Mesenchymal stem cell (in vitro differentiated cells and primary cell): Measurements from ENCODE around the gene UBXN10.
"Not testable (repeated sequence)": the region's sequence is repeated elsewhere in the genome, so short reads cannot be mapped to it uniquely, and the experiment has no call there.

Experiments used
- DNase-seq: peaks from one replicate; pipeline ENCODE4 v3.0.0-alpha.2; 2013
- H2AFZ ChIP-seq: one replicate; pipeline ENCODE4 v1.6.1; 2013; ENCODE audit warnings: low read depth, mild to moderate bottlenecking, control low read depth, inconsistent platforms, low read length, moderate library complexity
- H2AK5ac ChIP-seq: 2 replicates; pipeline ENCODE4 v1.6.1; 2013; ENCODE audit warnings: low read length, moderate library complexity, mild to moderate bottlenecking, inconsistent platforms; ENCODE audit not compliant: severe bottlenecking
- H2BK120ac ChIP-seq: one replicate; pipeline ENCODE4 v1.6.1; 2013; ENCODE audit warnings: low read depth, mild to moderate bottlenecking, inconsistent platforms, low read length, moderate library complexity
- H2BK12ac ChIP-seq, 2 experiments: one replicate each; pipeline ENCODE4 v1.6.1; 2013; ENCODE audit warnings: inconsistent platforms in 2 of 2, low read length in 2 of 2, mild to moderate bottlenecking in 2 of 2, moderate library complexity in 2 of 2, control low read depth in 1 of 2
- H2BK15ac ChIP-seq: one replicate; pipeline ENCODE4 v1.6.1; 2013; ENCODE audit warnings: mild to moderate bottlenecking, low read depth, inconsistent platforms; ENCODE audit not compliant: poor library complexity, severe bottlenecking
- H2BK5ac ChIP-seq: 2 replicates; pipeline ENCODE4 v1.6.1; 2013; ENCODE audit warnings: low read depth, mild to moderate bottlenecking, low read length, control low read depth, inconsistent platforms; ENCODE audit not compliant: poor library complexity, severe bottlenecking
- H3K14ac ChIP-seq, 2 experiments: one replicate each; pipeline ENCODE4 v1.6.1; 2013; ENCODE audit warnings: inconsistent platforms in 2 of 2, low read length in 2 of 2, control low read depth in 1 of 2, mild to moderate bottlenecking in 1 of 2, moderate library complexity in 1 of 2
- H3K18ac ChIP-seq, 2 experiments: one replicate each; pipeline ENCODE4 v1.6.1; 2013; ENCODE audit warnings: inconsistent platforms in 2 of 2, low read length in 2 of 2, control low read depth in 1 of 2, low read depth in 1 of 2, mild to moderate bottlenecking in 1 of 2
- H3K23ac ChIP-seq, 2 experiments: one replicate each; pipeline ENCODE4 v1.6.1; 2013; ENCODE audit warnings: inconsistent platforms in 2 of 2, low read length in 2 of 2, mild to moderate bottlenecking in 2 of 2, moderate library complexity in 2 of 2, control low read depth in 1 of 2
- H3K27ac ChIP-seq: 2 replicates; pipeline ENCODE4 v1.5.1; 2013; ENCODE audit warnings: mild to moderate bottlenecking, moderate library complexity, low read length, control low read depth, inconsistent platforms; ENCODE audit not compliant: poor library complexity, severe bottlenecking
- H3K27me3 ChIP-seq, 2 experiments: 2 replicates each; pipeline versions ENCODE4 v1.6.1 to v1.7.0; 2013; ENCODE audit warnings: low read length in 2 of 2, mild to moderate bottlenecking in 2 of 2, moderate library complexity in 2 of 2, control low read depth in 1 of 2, inconsistent platforms in 1 of 2; ENCODE audit not compliant: control insufficient read depth in 1 of 2, insufficient read depth in 1 of 2
- H3K36me3 ChIP-seq, 2 experiments: 2 replicates each; pipeline versions ENCODE4 v1.6.1 to v1.7.0; 2013; ENCODE audit warnings: low read length in 2 of 2, control low read depth in 1 of 2, inconsistent platforms in 1 of 2, low read depth in 1 of 2, mild to moderate bottlenecking in 1 of 2; ENCODE audit not compliant: insufficient read depth in 2 of 2, control insufficient read depth in 1 of 2
- H3K4ac ChIP-seq, 2 experiments: one replicate each; pipeline ENCODE4 v1.6.1; 2013; ENCODE audit warnings: inconsistent platforms in 2 of 2, low read length in 2 of 2, mild to moderate bottlenecking in 2 of 2, moderate library complexity in 2 of 2, control low read depth in 1 of 2, low read depth in 1 of 2
- H3K4me1 ChIP-seq: 2 replicates; pipeline ENCODE4 v1.6.1; 2013; ENCODE audit warnings: low read depth, low read length, control low read depth; ENCODE audit not compliant: control insufficient read depth, insufficient read depth
- H3K4me2 ChIP-seq: 2 replicates; pipeline ENCODE4 v1.6.1; 2013; ENCODE audit warnings: low read length, mild to moderate bottlenecking, inconsistent platforms; ENCODE audit not compliant: poor library complexity, severe bottlenecking
- H3K4me3 ChIP-seq, 2 experiments: 2 replicates each; pipeline versions ENCODE4 v1.5.1 to v1.7.0; 2013; ENCODE audit warnings: low read length in 2 of 2, mild to moderate bottlenecking in 2 of 2, control low read depth in 1 of 2, low read depth in 1 of 2; ENCODE audit not compliant: insufficient read depth in 1 of 2
- H3K79me1 ChIP-seq: replicated peaks from 2 replicates; pipeline ENCODE4 v1.6.1; 2013; ENCODE audit warnings: mild to moderate bottlenecking, control low read depth, low read length, inconsistent platforms; ENCODE audit not compliant: poor library complexity, severe bottlenecking
- H3K9ac ChIP-seq: 2 replicates; pipeline ENCODE4 v1.7.0; 2013; ENCODE audit warnings: mild to moderate bottlenecking, low read length, moderate library complexity
- H3K9me3 ChIP-seq: 2 replicates; pipeline ENCODE4 v1.7.0; 2013; ENCODE audit warnings: mild to moderate bottlenecking, low read length; ENCODE audit not compliant: control insufficient read depth
- H4K8ac ChIP-seq: one replicate; pipeline ENCODE4 v1.6.1; 2013; ENCODE audit warnings: inconsistent platforms, mild to moderate bottlenecking, low read length, moderate library complexity
- H4K91ac ChIP-seq: one replicate; pipeline ENCODE4 v1.6.1; 2013; ENCODE audit warnings: mild to moderate bottlenecking, low read length, inconsistent platforms
- WGBS: methylation state at CpG from one replicate; pipeline ENCODE4 v1.1.7; 2013; ENCODE audit warnings: mixed read lengths; 5-methylcytosine and 5-hydroxymethylcytosine counted together

The UBXN10 gene

DNA sequence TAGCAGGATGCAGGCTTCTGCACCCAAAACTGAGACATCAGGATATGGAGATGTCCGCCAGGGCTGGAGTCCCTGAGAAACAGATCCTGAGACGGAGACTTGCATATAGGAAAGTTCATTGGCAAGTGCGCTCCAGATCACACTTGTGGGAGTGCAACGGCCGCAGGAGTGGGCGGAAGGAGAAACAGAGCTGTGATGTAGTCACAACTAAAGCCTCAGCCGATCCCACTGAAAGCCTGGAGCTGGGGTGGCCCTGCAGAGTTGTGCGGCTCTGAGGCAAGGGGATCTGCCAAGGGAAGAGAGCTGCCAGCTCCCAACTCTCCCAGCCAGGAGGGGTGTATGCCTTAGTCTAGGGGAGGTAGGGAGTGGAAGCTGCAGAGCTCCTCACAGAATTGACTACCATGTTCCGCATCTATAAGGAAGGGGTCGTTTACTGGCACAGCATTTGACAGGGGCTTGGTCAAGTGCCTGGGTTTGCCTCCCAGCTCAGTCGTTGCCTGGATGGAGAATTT, 42.5 kb downstream of the UBXN10 start:
- Histone ChIP-seq H4K91ac (no peak overlapping the region), H2BK12ac (no peak overlapping the region), H2AK5ac (no peak overlapping the region), H3K4ac (no peak overlapping the region), H3K23ac (no peak overlapping the region), H3K9ac (no peak overlapping the region), H3K18ac (no peak overlapping the region), H3K14ac (no peak overlapping the region), H3K79me1 (no peaks in the 10 kb centered on the region), H3K4me1 (no peaks in the 10 kb centered on the region), H3K27me3 (peaks cover 54 to 80% of the 10 kb centered on the region in 2 experiments), H3K4me3 (no peak overlapping the region), H2BK15ac (no peak overlapping the region), H3K36me3 (no peaks in the 10 kb centered on the region), H3K9me3 (no peaks in the 10 kb centered on the region), H2BK5ac (no peak overlapping the region), H3K4me2 (no peak overlapping the region), H2BK120ac (no peak overlapping the region), H4K8ac (no peak overlapping the region), H3K27ac (no peak overlapping the region), H2AFZ (no peak overlapping the region)
- no peak for DNase-seq
- 96% methylated on average over 10 of the region's 11 CpGs for WGBS

DNA sequence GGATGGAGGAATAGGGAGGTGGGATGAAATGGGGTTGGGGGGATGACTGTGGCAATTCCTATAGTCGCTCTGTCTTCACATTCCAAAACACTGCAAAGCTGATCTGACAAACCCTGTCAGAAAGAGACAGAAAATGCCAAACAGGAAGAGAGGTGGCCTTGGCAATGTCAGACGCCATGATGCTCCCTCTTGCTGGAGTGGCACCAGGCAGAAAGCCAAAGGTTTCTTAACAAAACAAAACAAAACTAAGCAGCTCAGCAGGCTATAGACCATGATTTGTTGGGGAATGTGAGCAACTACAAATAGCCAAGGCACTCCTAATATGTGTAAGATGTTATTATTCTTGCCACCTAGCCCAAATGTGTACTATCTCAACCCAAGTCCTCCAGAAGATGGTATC, 43.3 kb downstream of the UBXN10 start:
- Histone ChIP-seq H3K79me1 (no peaks in the 10 kb centered on the region), H2AK5ac (no peak overlapping the region), H3K9ac (no peak overlapping the region), H3K27me3 (peaks cover 52 to 81% of the 10 kb centered on the region in 2 experiments), H3K18ac (no peak overlapping the region), H3K4me1 (no peaks in the 10 kb centered on the region), H3K23ac (no peak overlapping the region), H3K4me3 (no peak overlapping the region), H2BK5ac (no peak overlapping the region), H4K91ac (no peak overlapping the region), H4K8ac (no peak overlapping the region), H3K9me3 (no peaks in the 10 kb centered on the region), H3K36me3 (no peaks in the 10 kb centered on the region), H3K14ac (no peak overlapping the region), H2BK120ac (no peak overlapping the region), H3K4ac (no peak overlapping the region), H2BK12ac (no peak overlapping the region), H3K4me2 (no peak overlapping the region), H2BK15ac (no peak overlapping the region), H3K27ac (no peak overlapping the region), H2AFZ (no peak overlapping the region)
- DNase-seq = no peak
- WGBS = 100% methylated on average over 1 of the region's 2 CpGs

DNA sequence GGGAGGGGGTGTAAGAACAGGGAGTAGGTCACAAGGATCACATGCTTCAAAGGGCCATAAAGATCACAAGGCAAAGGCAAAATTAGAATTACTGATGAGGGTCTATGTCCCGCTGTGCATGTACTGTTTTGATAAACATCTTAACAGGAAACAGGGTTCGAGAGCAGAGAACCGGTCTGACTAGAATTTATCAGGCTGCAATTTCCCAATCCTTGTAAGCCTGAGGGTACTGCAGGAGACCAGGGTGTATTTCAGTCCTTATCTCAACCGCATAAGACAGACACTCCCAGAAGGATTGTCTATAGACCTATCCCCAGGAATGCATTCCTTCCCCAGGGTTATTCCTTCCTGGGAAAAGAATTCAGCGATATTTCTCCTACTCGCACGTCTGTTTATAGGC, 46.7 kb downstream of the UBXN10 start:
- H2AFZ ChIP-seq, H3K27ac ChIP-seq, H2BK120ac ChIP-seq, H2BK15ac ChIP-seq, H3K79me1 ChIP-seq, H3K14ac ChIP-seq, H3K36me3 ChIP-seq, H2BK5ac ChIP-seq, H3K9me3 ChIP-seq, H3K4me3 ChIP-seq, H3K23ac ChIP-seq, H2BK12ac ChIP-seq, H3K9ac ChIP-seq, H3K4me1 ChIP-seq, H2AK5ac ChIP-seq, H3K4me2 ChIP-seq, H4K91ac ChIP-seq, DNase-seq, H3K18ac ChIP-seq, H4K8ac ChIP-seq, H3K4ac ChIP-seq: not testable (repeated sequence)
- peaks cover 46 to 77% of the 10 kb centered on the region in 2 experiments for H3K27me3 ChIP-seq
- 32% methylated on average over 7 of the region's 7 CpGs for WGBS

DNA sequence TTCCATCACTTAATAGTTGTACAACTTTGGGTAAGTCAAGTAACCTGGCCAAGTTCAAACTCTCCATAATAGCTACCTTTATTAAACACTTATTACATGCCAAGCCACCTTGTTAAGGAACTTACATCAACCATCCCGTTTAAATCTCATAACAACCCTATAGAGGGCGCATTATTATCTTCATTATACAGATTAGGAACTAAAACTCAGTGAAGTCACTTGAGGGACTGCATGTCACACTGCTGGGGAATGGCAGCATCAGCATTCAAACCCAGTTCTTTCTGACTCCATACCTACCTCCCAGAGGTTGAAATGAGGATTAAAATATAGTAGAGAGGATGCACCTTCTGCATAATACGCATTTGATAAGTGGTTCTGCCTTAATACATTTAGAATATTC, 47.5 kb downstream of the UBXN10 start:
- Histone ChIP-seq H3K79me1 (no peaks in the 10 kb centered on the region), H2BK120ac (no peak overlapping the region), H3K23ac (no peak overlapping the region), H3K9me3 (no peaks in the 10 kb centered on the region), H3K14ac (no peak overlapping the region), H3K27ac (no peak overlapping the region), H2AFZ (no peak overlapping the region), H3K4me3 (no peak overlapping the region), H3K4ac (no peak overlapping the region), H2BK12ac (no peak overlapping the region), H3K4me1 (no peaks in the 10 kb centered on the region), H4K91ac (no peak overlapping the region), H3K9ac (no peak overlapping the region), H4K8ac (no peak overlapping the region), H2BK5ac (no peak overlapping the region), H3K36me3 (no peaks in the 10 kb centered on the region), H3K4me2 (no peak overlapping the region), H2AK5ac (no peak overlapping the region), H3K27me3 (peaks cover 38 to 75% of the 10 kb centered on the region in 2 experiments), H2BK15ac (no peak overlapping the region), H3K18ac (no peak overlapping the region)
- 36% methylated on average over 2 of the region's 3 CpGs for WGBS
- peak; percentile 28 for DNase-seq
